Stomach smooth muscle (tissue), 2 donors: ENCODE measurements around the gene MACO1.

ENCODE experiments used
- H3K27ac ChIP-seq: one replicate; pipeline ENCODE4 v1.7.0; 2013; ENCODE audit warnings: mild to moderate bottlenecking, low read length, inconsistent platforms
- H3K27me3 ChIP-seq, 2 donors: one replicate each; pipeline ENCODE4 v1.7.0; 2013; ENCODE audit warnings: low read length in 2 of 2; ENCODE audit not compliant: insufficient read depth in 2 of 2, control insufficient read depth in 1 of 2
- H3K36me3 ChIP-seq, 2 donors: one replicate each; pipeline ENCODE4 v1.7.0; 2013; ENCODE audit warnings: low read length in 2 of 2; ENCODE audit not compliant: control insufficient read depth in 2 of 2, insufficient read depth in 2 of 2
- H3K4me1 ChIP-seq: one replicate; pipeline ENCODE4 v1.7.0; 2013; ENCODE audit warnings: low read length; ENCODE audit not compliant: control insufficient read depth, insufficient read depth
- H3K4me3 ChIP-seq, 2 donors: one replicate each; pipeline ENCODE4 v1.7.0; 2013; ENCODE audit warnings: low read length in 2 of 2
- H3K9ac ChIP-seq, 2 donors: one replicate each; pipeline ENCODE4 v1.7.0; 2013; ENCODE audit warnings: low read length in 2 of 2, mild to moderate bottlenecking in 1 of 2
- H3K9me3 ChIP-seq, 2 donors: one replicate each; pipeline ENCODE4 v1.7.0; 2013; ENCODE audit warnings: low read length in 2 of 2; ENCODE audit not compliant: control insufficient read depth in 2 of 2
- donor health status: healthy.
- donor health status: Pancreatic carcinoma.

Gene MACO1

GRCh38 chr1:25536124-25536523 lies 105.4 kb downstream of the MACO1 start:
- H3K9ac ChIP-seq = no peak overlapping the region
- H3K4me1 ChIP-seq = no peaks in the 10 kb centered on the region
- no peak overlapping the region for H3K27ac ChIP-seq
- H3K4me3 ChIP-seq = no peak overlapping the region
- no peaks in the 10 kb centered on the region for H3K27me3 ChIP-seq
- H3K36me3 ChIP-seq = no peaks in the 10 kb centered on the region
- no peaks in the 10 kb centered on the region for H3K9me3 ChIP-seq

GRCh38 chr1:25537153-25537831 lies 106.6 kb downstream of the MACO1 start:
- H3K9ac ChIP-seq = no peak overlapping the region
- H3K4me3 ChIP-seq = no peak overlapping the region
- no peaks in the 10 kb centered on the region for H3K9me3 ChIP-seq
- no peaks in the 10 kb centered on the region for H3K36me3 ChIP-seq
- no peak overlapping the region for H3K27ac ChIP-seq
- H3K27me3 ChIP-seq = no peaks in the 10 kb centered on the region
- H3K4me1 ChIP-seq = peaks cover 3% of the 10 kb centered on the region

GRCh38 chr1:25538191-25538767 lies 107.6 kb downstream of the MACO1 start:
- Histone ChIP-seq H3K9me3 (no peaks in the 10 kb centered on the region), H3K9ac (no peak overlapping the region), H3K4me1 (peaks cover 3% of the 10 kb centered on the region), H3K4me3 (no peak overlapping the region), H3K27ac (no peak overlapping the region), H3K27me3 (no peaks in the 10 kb centered on the region), H3K36me3 (no peaks in the 10 kb centered on the region)

- Histone ChIP-seq H3K36me3 (no peaks in the 10 kb centered on the region), H3K27me3 (no peaks in the 10 kb centered on the region), H3K4me3 (no peak overlapping the region), H3K4me1 (peaks cover 23% of the 10 kb centered on the region), H3K9me3 (no peaks in the 10 kb centered on the region), H3K9ac (no peak overlapping the region), H3K27ac (no peak overlapping the region)
Measured at GRCh38 chr1:25540750-25541342, 110.1 kb downstream of the MACO1 start.

- H3K4me1 ChIP-seq = peaks cover 28% of the 10 kb centered on the region
- H3K4me3 ChIP-seq = no peak overlapping the region
- H3K27me3 ChIP-seq = no peaks in the 10 kb centered on the region
- no peak overlapping the region for H3K27ac ChIP-seq
- no peak overlapping the region for H3K9ac ChIP-seq
- H3K9me3 ChIP-seq = no peaks in the 10 kb centered on the region
- no peaks in the 10 kb centered on the region for H3K36me3 ChIP-seq
Measured at GRCh38 chr1:25541425-25541824, 110.7 kb downstream of the MACO1 start.

- Histone ChIP-seq H3K27me3 (no peaks in the 10 kb centered on the region), H3K9ac (no peak overlapping the region), H3K4me1 (peaks cover 28% of the 10 kb centered on the region), H3K27ac (no peak overlapping the region), H3K9me3 (no peaks in the 10 kb centered on the region), H3K4me3 (no peak overlapping the region), H3K36me3 (no peaks in the 10 kb centered on the region)
Measured at GRCh38 chr1:25541889-25542658, 111.4 kb downstream of the MACO1 start.

- Histone ChIP-seq H3K27ac (peak overlapping the region; percentile 55), H3K4me1 (peaks cover 28% of the 10 kb centered on the region), H3K9ac (peak overlapping the region; percentile 55 to 77), H3K9me3 (no peaks in the 10 kb centered on the region), H3K36me3 (no peaks in the 10 kb centered on the region), H3K27me3 (no peaks in the 10 kb centered on the region), H3K4me3 (peak overlapping the region; percentile 72 to 83)
Measured at GRCh38 chr1:25543005-25543424, 112.3 kb downstream of the MACO1 start.

- H3K9ac ChIP-seq = peak within 1 kb of the TSS; percentile 72 to 77
Measured at GRCh38 chr1:25543425-25544242, 112.9 kb downstream of the MACO1 start, which contains the start of gene LDLRAP1. Gene LDLRAP1, plus strand, starts transcription at chr1:25543606. Its CDS starts 93 bp downstream, at chr1:25543699.

GRCh38 chr1:25544243-25544764 lies 113.6 kb downstream of the MACO1 start:
- H3K4me3 ChIP-seq = peak overlapping the region; percentile 72 to 83
- no peaks in the 10 kb centered on the region for H3K36me3 ChIP-seq
- H3K9me3 ChIP-seq = no peaks in the 10 kb centered on the region
- peaks cover 32% of the 10 kb centered on the region for H3K4me1 ChIP-seq
- peak overlapping the region; percentile 72 to 77 for H3K9ac ChIP-seq
- peak overlapping the region; percentile 24 for H3K27ac ChIP-seq
- no peaks in the 10 kb centered on the region for H3K27me3 ChIP-seq

More at GRCh38 chr1:25543425-25544242, 112.9 kb downstream of the MACO1 start, which contains the start of gene LDLRAP1:
- Histone ChIP-seq H3K4me1 (peaks cover 28% of the 10 kb centered on the region), H3K36me3 (no peaks in the 10 kb centered on the region), H3K27ac (peak within 1 kb of the TSS; percentile 55), H3K27me3 (no peaks in the 10 kb centered on the region), H3K4me3 (peak within 1 kb of the TSS; percentile 72 to 83), H3K9me3 (no peaks in the 10 kb centered on the region)

- peak overlapping the region; percentile 24 for H3K27ac ChIP-seq
- H3K4me1 ChIP-seq = peaks cover 36% of the 10 kb centered on the region
- no peaks in the 10 kb centered on the region for H3K27me3 ChIP-seq
- H3K4me3 ChIP-seq = peak overlapping the region; percentile 72 to 83
- H3K9ac ChIP-seq = peak overlapping the region; percentile 72 to 77
- H3K9me3 ChIP-seq = no peaks in the 10 kb centered on the region
- H3K36me3 ChIP-seq = no peaks in the 10 kb centered on the region
Measured at GRCh38 chr1:25544819-25545218, 114.1 kb downstream of the MACO1 start.
